VCaP (cell line): Measurements from ENCODE around the gene GRIK5.

Source experiments
- H3K27ac ChIP-seq: fragments of 450-650 bp; 2 replicates; pipeline ENCODE4 v1.5.1; 2017
- CTCF ChIP-seq: fragments of 450-650 bp; conservative IDR thresholded peaks from 2 replicates; pipeline ENCODE4 v1.5.1; 2017; ENCODE audit warnings: mild to moderate bottlenecking, moderate library complexity

GRIK5 gene

GRCh38 chr19:42065511-42065910, 4.5 kb downstream of the GRIK5 start:
- TF ChIP-seq CTCF = no peak
- no peak overlapping the region for H3K27ac ChIP-seq

GRCh38 chr19:42065051-42065450, 5.0 kb downstream of the GRIK5 start:
- no peak overlapping the region for H3K27ac ChIP-seq
- TF ChIP-seq CTCF = no peak

GRCh38 chr19:42064432-42064831, 5.6 kb downstream of the GRIK5 start:
- TF ChIP-seq CTCF = no peak
- H3K27ac ChIP-seq = no peak overlapping the region

- H3K27ac ChIP-seq = no peak overlapping the region
- no peak for TF ChIP-seq CTCF
These were observed 7.6 kb downstream of the GRIK5 start for GRCh38 chr19:42062381-42062780.

- no peak overlapping the region for H3K27ac ChIP-seq
- no peak for TF ChIP-seq CTCF
These were observed 9.9 kb downstream of the GRIK5 start for GRCh38 chr19:42060117-42060516.

- TF ChIP-seq CTCF = no peak
These were observed 10.8 kb downstream of the GRIK5 start for GRCh38 chr19:42059196-42059595.

GRCh38 chr19:42057846-42058245, 12.2 kb downstream of the GRIK5 start:
- TF ChIP-seq CTCF = no peak

More at GRCh38 chr19:42059196-42059595, 10.8 kb downstream of the GRIK5 start:
- no peak overlapping the region for H3K27ac ChIP-seq

GRCh38 chr19:42054205-42054604, 15.8 kb downstream of the GRIK5 start:
- no peak for TF ChIP-seq CTCF
- no peak overlapping the region for H3K27ac ChIP-seq

More at GRCh38 chr19:42057846-42058245, 12.2 kb downstream of the GRIK5 start:
- H3K27ac ChIP-seq = no peak overlapping the region
